ENCODE results near the gene RPRML. TPM values are rescaled to one million over a fixed set of nuclear protein-coding genes. Genes with fewer than 3 reads are reported as not detected.

Gene RPRML
- total RNA-seq, 2 donors from 2014 or later, result 0.31 TPM; not detected in 1

GRCh38 chr17:46995841-46996571 lies 17.0 kb upstream of the RPRML start:
- Histone ChIP-seq H3K27ac (ENCODE audit: low read depth, low read length) (no peak overlapping the region), H3K9me3 (ENCODE audit: control insufficient read depth, low read length) (no peaks in the 10 kb centered on the region), H3K4me3 (ENCODE audit: low read length) (no peak overlapping the region), H3K9ac (ENCODE audit: extremely low read depth, low read length, poor library complexity, severe bottlenecking) (no peak overlapping the region), H3K27me3 (ENCODE audit: control insufficient read depth, insufficient read depth, low read length, poor library complexity, severe bottlenecking) (no peaks in the 10 kb centered on the region), H3K36me3 (ENCODE audit: control insufficient read depth, insufficient read depth, low read length) (no peaks in the 10 kb centered on the region), H3K4me1 (ENCODE audit: control insufficient read depth, insufficient read depth, low read length) (no peaks in the 10 kb centered on the region)
- Mint-ChIP-seq H3K4me1 (peaks cover 2% of the 10 kb centered on the region), H3K9me3 (no peaks in the 10 kb centered on the region), H3K27ac (no peak overlapping the region), H3K4me3 (no peak overlapping the region), H3K27me3 (ENCODE audit: insufficient read depth) (peaks cover 18% of the 10 kb centered on the region), H3K36me3 (ENCODE audit: low read depth) (no peaks in the 10 kb centered on the region)
- TF ChIP-seq, protein P1, sequence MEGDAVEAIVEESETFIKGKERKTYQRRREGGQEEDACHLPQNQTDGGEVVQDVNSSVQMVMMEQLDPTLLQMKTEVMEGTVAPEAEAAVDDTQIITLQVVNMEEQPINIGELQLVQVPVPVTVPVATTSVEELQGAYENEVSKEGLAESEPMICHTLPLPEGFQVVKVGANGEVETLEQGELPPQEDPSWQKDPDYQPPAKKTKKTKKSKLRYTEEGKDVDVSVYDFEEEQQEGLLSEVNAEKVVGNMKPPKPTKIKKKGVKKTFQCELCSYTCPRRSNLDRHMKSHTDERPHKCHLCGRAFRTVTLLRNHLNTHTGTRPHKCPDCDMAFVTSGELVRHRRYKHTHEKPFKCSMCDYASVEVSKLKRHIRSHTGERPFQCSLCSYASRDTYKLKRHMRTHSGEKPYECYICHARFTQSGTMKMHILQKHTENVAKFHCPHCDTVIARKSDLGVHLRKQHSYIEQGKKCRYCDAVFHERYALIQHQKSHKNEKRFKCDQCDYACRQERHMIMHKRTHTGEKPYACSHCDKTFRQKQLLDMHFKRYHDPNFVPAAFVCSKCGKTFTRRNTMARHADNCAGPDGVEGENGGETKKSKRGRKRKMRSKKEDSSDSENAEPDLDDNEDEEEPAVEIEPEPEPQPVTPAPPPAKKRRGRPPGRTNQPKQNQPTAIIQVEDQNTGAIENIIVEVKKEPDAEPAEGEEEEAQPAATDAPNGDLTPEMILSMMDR (conservative IDR thresholded peaks at IDR 0.05), result no peak
- no peak for DNase-seq
- WGBS, 2 experiments (ENCODE audit: insufficient coverage in 1 of 2, insufficient read length in 1 of 2), result 84 to 88% methylated on average over 3 to 4 of the region's 4 CpGs

GRCh38 chr17:46994993-46995392 lies 15.9 kb upstream of the RPRML start:
- 63 to 77% methylated on average over 1 to 2 of the region's 2 CpGs for WGBS, 2 experiments (ENCODE audit: insufficient coverage in 1 of 2, insufficient read length in 1 of 2)
- DNase-seq, result no peak
- Mint-ChIP-seq H3K4me1 (peaks cover 8% of the 10 kb centered on the region), H3K9me3 (no peaks in the 10 kb centered on the region), H3K27me3 (ENCODE audit: insufficient read depth) (peaks cover 21% of the 10 kb centered on the region), H3K4me3 (no peak overlapping the region), H3K27ac (no peak overlapping the region), H3K36me3 (ENCODE audit: low read depth) (no peaks in the 10 kb centered on the region)
- Histone ChIP-seq H3K4me3 (ENCODE audit: low read length) (no peak overlapping the region), H3K9me3 (ENCODE audit: control insufficient read depth, low read length) (no peaks in the 10 kb centered on the region), H3K27ac (ENCODE audit: low read depth, low read length) (no peak overlapping the region), H3K27me3 (ENCODE audit: control insufficient read depth, insufficient read depth, low read length, poor library complexity, severe bottlenecking) (no peaks in the 10 kb centered on the region), H3K4me1 (ENCODE audit: control insufficient read depth, insufficient read depth, low read length) (no peaks in the 10 kb centered on the region), H3K9ac (ENCODE audit: extremely low read depth, low read length, poor library complexity, severe bottlenecking) (no peak overlapping the region), H3K36me3 (ENCODE audit: control insufficient read depth, insufficient read depth, low read length) (no peaks in the 10 kb centered on the region)
- TF ChIP-seq, protein P1 (conservative IDR thresholded peaks at IDR 0.05), result no peak

DNA sequence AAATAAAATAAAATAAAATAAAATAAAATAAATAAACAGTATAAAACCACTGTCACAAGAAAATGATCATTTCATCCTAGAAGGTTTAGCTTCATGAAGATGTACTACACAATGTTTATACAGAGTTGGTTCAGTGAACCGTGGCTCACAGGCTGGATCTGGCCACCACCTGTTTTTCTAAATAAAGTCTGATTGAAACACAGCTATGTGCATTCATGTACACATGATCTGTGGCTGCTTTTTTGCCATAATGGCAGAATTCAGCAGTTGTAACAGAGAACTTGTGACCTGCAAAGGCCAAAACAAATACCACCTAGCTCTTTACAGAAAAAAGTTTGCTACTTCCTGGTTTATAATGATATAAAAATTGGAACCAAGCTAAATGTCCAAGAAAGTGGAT lies 12.6 kb upstream of the RPRML start:
- 86 to 91% methylated on average over 1 of the region's 1 CpG for WGBS, 2 experiments (ENCODE audit: insufficient coverage in 1 of 2, insufficient read length in 1 of 2)
- no peaks in the 10 kb centered on the region for H3K9me3 ChIP-seq (ENCODE audit: control insufficient read depth, low read length)
- no peak overlapping the region for H3K9ac ChIP-seq (ENCODE audit: extremely low read depth, low read length, poor library complexity, severe bottlenecking)
- TF ChIP-seq, protein P1 (conservative IDR thresholded peaks at IDR 0.05), result no peak
- no peaks in the 10 kb centered on the region for H3K36me3 ChIP-seq (ENCODE audit: control insufficient read depth, insufficient read depth, low read length)
- Mint-ChIP-seq H3K36me3 (ENCODE audit: low read depth) (no peaks in the 10 kb centered on the region), H3K9me3 (no peaks in the 10 kb centered on the region), H3K27me3 (ENCODE audit: insufficient read depth) (peaks cover 30% of the 10 kb centered on the region), H3K27ac (no peak overlapping the region), H3K4me3 (no peak overlapping the region), H3K4me1 (peaks cover 11% of the 10 kb centered on the region)
- no peak overlapping the region for H3K27ac ChIP-seq (ENCODE audit: low read depth, low read length)
- no peak for DNase-seq
- peaks cover 28% of the 10 kb centered on the region for H3K27me3 ChIP-seq (ENCODE audit: control insufficient read depth, insufficient read depth, low read length, poor library complexity, severe bottlenecking)
- no peak overlapping the region for H3K4me3 ChIP-seq (ENCODE audit: low read length)
- H3K4me1 ChIP-seq (ENCODE audit: control insufficient read depth, insufficient read depth, low read length), result no peaks in the 10 kb centered on the region
